Calu3 (cell line): ENCODE data around the gene CAMK1D. TPM values are rescaled to one million over a fixed set of nuclear protein-coding genes. Genes with fewer than 3 reads are reported as not detected.

ENCODE experiments used
- BruUV-seq: library from RNA; stranded (reverse); fragments of 400-500 nt; replicated peaks from 2 replicates; lab custom pipeline; 2021; lab: Mats Ljungman, UMichigan
- CTCF ChIA-PET: fragments of 300-600 bp; sonication (Branson Sonifier 250); formaldehyde crosslinking; loops from one replicate; lab custom pipeline; 2022; ENCODE audit warnings: antibody characterized with exemption; lab: Charles Lee
- DNase-seq: peaks from one replicate; pipeline ENCODE4 v3.0.0; 2022
- H3K27ac Mint-ChIP-seq: one replicate; pipeline ENCODE4 v1.8.0; 2022; ENCODE audit warnings: mixed read lengths; ENCODE audit not compliant: unreplicated experiment
- H3K27me3 Mint-ChIP-seq: one replicate; pipeline ENCODE4 v1.8.0; 2022; ENCODE audit warnings: mixed read lengths; ENCODE audit not compliant: unreplicated experiment
- H3K36me3 Mint-ChIP-seq: one replicate; pipeline ENCODE4 v1.8.0; 2022; ENCODE audit warnings: mild to moderate bottlenecking, moderate library complexity, mixed read lengths; ENCODE audit not compliant: insufficient read depth, unreplicated experiment
- H3K4me1 Mint-ChIP-seq: one replicate; pipeline ENCODE4 v1.8.0; 2022; ENCODE audit warnings: mild to moderate bottlenecking, low read depth, mixed read lengths; ENCODE audit not compliant: unreplicated experiment
- H3K4me3 Mint-ChIP-seq: one replicate; pipeline ENCODE4 v1.8.0; 2022; ENCODE audit warnings: mild to moderate bottlenecking, low read depth, moderate library complexity, mixed read lengths; ENCODE audit not compliant: unreplicated experiment
- H3K9me3 Mint-ChIP-seq: one replicate; pipeline ENCODE4 v1.8.0; 2022; ENCODE audit warnings: low read depth, mixed read lengths; ENCODE audit not compliant: unreplicated experiment
- CTCF ChIP-seq: fragments of 200-600 bp; IDR thresholded peaks from one replicate; pipeline ENCODE4 v1.8.0; 2022; ENCODE audit warnings: antibody characterized with exemption; ENCODE audit not compliant: unreplicated experiment
- intact Hi-C: fragments of 100-400 bp; cut with micrococcal nuclease; formaldehyde crosslinking; loops from one replicate; pipeline ENCODE4 v1.10.0; 2022; ENCODE audit not compliant: unreplicated experiment
- total RNA-seq: library from RNA; stranded (reverse); gene quantifications from 2 replicates; pipeline ENCODE4 v1.2.3, GENCODE V29; 2022

CAMK1D gene
- total RNA-seq, 1 experiment from 2014 or later, result 2.6 TPM

DNA sequence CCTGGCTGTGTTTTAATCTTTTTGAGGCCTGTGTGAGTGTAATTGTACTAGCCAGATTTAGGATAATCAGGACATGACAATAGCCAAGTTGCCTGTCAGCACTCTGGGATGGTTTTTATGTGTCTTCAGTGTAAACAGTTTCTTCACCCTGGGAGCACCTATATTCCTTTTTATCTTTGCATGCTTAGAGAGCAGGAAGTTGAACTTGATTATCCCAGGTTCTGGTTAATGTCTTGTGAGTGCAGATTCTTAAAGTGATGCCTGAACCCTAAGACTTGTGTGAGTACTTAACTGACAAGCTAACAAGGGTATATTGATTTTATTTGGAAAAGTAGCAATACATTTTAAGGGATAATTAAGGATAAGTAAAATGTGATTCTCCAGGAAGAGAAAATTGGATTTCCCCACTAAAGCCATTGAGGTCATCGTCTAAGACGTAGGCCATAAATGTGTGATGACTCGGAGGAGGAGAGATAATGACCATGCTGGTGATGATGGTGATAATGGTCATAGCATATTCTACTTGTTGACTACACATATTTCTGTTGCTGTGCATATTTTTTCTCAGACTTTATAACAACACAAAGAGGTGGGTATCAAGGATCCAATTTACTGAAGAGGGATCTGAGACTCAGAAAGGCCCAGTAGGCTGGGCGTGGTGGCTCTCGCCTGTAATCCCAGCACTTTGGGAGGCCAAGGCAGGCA lies 234.7 kb downstream of the CAMK1D start:
- BruUV-seq, result no TSS peak
- Mint-ChIP-seq H3K4me3 (no peak overlapping the region), H3K27me3 (peaks cover 76% of the 10 kb centered on the region), H3K36me3 (no peaks in the 10 kb centered on the region), H3K4me1 (no peaks in the 10 kb centered on the region), H3K9me3 (no peaks in the 10 kb centered on the region), H3K27ac (no peak overlapping the region)
- CTCF ChIA-PET, result interaction anchor here (0.7 kb wide), 1 partner anchor 122 kb away, joined by 3 read pairs; no protein-coding TSS in a partner anchor
- intact Hi-C loops, result no loop called here
- TF ChIP-seq CTCF, result no peak
- DNase-seq, result no peak

- DNase-seq, result no peak
- CTCF ChIA-PET, result interaction anchor here (0.7 kb wide), 1 partner anchor 14 kb away, joined by 9 read pairs; no protein-coding TSS in a partner anchor
- intact Hi-C loops, result no loop called here
- H3K4me3 Mint-ChIP-seq, result no peak overlapping the region
- no peak for TF ChIP-seq CTCF
- no peak overlapping the region for H3K27ac Mint-ChIP-seq
- no peaks in the 10 kb centered on the region for H3K4me1 Mint-ChIP-seq
- H3K27me3 Mint-ChIP-seq, result peaks cover 74% of the 10 kb centered on the region
- H3K36me3 Mint-ChIP-seq, result no peaks in the 10 kb centered on the region
- BruUV-seq, result no TSS peak
- H3K9me3 Mint-ChIP-seq, result no peaks in the 10 kb centered on the region
These were observed 237.4 kb downstream of the CAMK1D start for GRCh38 chr10:12586741-12587140.

GRCh38 chr10:12587451-12587888 lies 238.1 kb downstream of the CAMK1D start:
- Mint-ChIP-seq H3K27me3 (peaks cover 74% of the 10 kb centered on the region), H3K4me1 (no peaks in the 10 kb centered on the region), H3K36me3 (no peaks in the 10 kb centered on the region), H3K4me3 (no peak overlapping the region), H3K9me3 (no peaks in the 10 kb centered on the region), H3K27ac (no peak overlapping the region)
- BruUV-seq, result no TSS peak
- TF ChIP-seq CTCF, result no peak
- CTCF ChIA-PET, result interaction anchor here (0.6 kb wide), 1 partner anchor 165 kb away, joined by 4 read pairs; no protein-coding TSS in a partner anchor
- intact Hi-C loops, result no loop called here
- no peak for DNase-seq

DNA sequence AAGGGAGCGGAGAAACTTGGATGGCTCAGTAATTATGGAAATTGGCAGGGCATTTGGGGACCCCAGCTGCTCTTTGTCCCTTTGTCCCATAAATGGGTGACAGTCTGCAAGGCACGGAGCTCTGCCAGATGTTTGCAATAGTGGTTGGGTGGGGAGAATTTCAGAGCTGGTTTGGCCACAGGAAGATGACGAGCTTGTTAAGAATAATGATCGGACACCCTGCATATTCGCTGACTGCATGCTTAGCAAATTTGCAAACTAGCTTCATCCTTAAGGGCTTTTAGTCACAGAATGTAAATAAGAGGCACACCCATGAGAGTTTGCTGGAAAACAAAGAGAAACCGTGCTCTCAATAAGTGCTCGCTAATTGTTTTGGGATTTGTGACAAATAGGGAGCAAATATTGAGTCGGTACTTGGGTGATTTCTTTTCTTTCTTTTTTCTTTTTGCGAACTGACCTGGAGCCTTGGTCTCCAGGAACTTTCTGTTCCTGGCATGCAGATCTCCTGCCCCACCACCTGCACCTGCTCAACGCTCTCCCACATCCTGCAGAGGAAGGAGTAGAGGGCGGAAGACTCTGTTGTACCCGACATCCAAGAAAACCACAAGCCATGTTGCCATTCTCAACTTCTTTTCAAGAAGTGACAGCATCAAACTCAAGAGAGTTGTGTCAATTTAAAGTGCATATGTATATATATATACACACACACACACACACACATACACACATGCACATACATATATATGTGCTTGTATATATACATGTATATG lies 238.9 kb downstream of the CAMK1D start:
- DNase-seq, result no peak
- Mint-ChIP-seq H3K36me3 (no peaks in the 10 kb centered on the region), H3K4me1 (no peaks in the 10 kb centered on the region), H3K4me3 (no peak overlapping the region), H3K27ac (no peak overlapping the region), H3K27me3 (peaks cover 78% of the 10 kb centered on the region), H3K9me3 (no peaks in the 10 kb centered on the region)
- no peak for TF ChIP-seq CTCF
- intact Hi-C loops, result no loop called here
- BruUV-seq, result no TSS peak
- CTCF ChIA-PET, result interaction anchor here (0.6 kb wide), 1 partner anchor 164 kb away, joined by 4 read pairs; no protein-coding TSS in a partner anchor
